Stomach (tissue), 4 donors: ENCODE measurements around the gene ERBIN.

Source experiments
- POLR2AphosphoS5 ChIP-seq, 3 donors: sonication (generic); formaldehyde crosslinking; IDR thresholded peaks; one replicate each; pipeline ENCODE4 v1.6.1; 2016; ENCODE audit warnings: antibody characterized with exemption in 3 of 3
- TF ChIP-seq, protein P1 (sequence below), 7 experiments: fragments of 450-650 bp in 4 of 7; fragments of 200-600 bp in 3 of 7; sonication (generic) in 3 of 7; IDR thresholded peaks; one replicate each; pipeline ENCODE4 v1.5.1; 2016 to 2019; ENCODE audit warnings: antibody characterized with exemption in 7 of 7, control low read depth in 2 of 7, mild to moderate bottlenecking in 1 of 7

GRCh38 chr5:65954200-65954599 lies 27.8 kb downstream of the ERBIN start:
- TF ChIP-seq, protein P1, sequence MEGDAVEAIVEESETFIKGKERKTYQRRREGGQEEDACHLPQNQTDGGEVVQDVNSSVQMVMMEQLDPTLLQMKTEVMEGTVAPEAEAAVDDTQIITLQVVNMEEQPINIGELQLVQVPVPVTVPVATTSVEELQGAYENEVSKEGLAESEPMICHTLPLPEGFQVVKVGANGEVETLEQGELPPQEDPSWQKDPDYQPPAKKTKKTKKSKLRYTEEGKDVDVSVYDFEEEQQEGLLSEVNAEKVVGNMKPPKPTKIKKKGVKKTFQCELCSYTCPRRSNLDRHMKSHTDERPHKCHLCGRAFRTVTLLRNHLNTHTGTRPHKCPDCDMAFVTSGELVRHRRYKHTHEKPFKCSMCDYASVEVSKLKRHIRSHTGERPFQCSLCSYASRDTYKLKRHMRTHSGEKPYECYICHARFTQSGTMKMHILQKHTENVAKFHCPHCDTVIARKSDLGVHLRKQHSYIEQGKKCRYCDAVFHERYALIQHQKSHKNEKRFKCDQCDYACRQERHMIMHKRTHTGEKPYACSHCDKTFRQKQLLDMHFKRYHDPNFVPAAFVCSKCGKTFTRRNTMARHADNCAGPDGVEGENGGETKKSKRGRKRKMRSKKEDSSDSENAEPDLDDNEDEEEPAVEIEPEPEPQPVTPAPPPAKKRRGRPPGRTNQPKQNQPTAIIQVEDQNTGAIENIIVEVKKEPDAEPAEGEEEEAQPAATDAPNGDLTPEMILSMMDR (IDR thresholded peaks at IDR 0.05): no peak
- no peak for TF ChIP-seq POLR2AphosphoS5 (IDR thresholded peaks at IDR 0.05)
